Activated CD8-positive, alpha-beta memory T cell treated with anti-CD3 and anti-CD28 coated beads for 24 hours (primary cell): ENCODE measurements around the gene FAM181A.

ENCODE experiments used
- DNase-seq: peaks from one replicate; pipeline ENCODE4 v3.0.0-alpha.2; 2020

The FAM181A gene

DNA sequence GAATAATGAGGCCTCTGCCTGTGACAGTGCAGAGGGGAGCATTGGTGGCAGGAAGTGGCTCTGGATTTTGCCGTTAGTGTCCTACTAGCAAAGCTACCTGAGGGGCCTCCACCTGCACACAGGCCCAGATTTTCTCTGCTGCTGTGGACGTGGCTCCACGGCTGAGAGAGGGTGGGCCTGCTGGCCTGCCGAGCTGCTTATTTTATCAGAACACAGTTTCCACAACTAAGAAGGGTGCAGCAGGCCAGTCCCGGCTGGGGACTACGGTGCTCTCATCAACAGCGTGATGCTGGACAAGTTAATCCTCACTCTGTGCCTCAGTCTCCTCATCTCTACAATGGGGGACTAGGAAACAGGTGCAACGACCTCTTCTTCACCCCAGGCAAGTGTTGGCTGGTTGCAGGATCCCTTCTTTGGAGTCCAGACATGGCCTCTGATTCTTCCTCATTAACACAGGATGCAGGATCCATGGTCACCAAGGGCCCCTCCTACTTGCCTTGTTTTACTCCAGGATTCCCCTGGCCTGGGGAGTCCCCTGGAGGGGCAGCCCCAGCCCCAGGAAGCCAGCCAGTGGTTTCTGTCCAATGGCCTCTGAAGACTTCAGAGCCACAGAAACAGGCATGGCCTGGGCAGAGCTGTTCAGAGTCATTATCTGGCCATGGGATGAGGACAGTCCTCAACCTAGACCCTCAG lies 3.3 kb downstream of the FAM181A start:
- no peak for DNase-seq

DNA sequence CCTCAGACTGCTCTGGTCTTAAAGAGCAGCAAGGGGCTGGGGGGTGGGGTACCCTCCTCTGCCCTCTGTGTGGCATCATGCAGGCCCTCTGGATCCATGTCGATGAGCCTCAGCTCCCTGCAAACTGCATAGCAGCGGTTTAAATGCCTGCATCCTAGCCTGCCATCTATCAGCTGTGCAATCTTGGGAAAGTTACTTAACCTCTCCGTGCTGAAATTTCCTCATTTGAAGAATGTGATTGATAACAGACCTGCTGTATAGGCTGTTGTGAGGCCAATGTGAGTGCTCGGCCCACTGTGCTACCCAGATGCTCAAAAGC lies 3.8 kb downstream of the FAM181A start:
- no peak for DNase-seq

GRCh38 chr14:93932642-93933041 lies 5.5 kb downstream of the FAM181A start:
- DNase-seq: no peak

- no peak for DNase-seq
Measured at GRCh38 chr14:93935213-93935612, 8.1 kb downstream of the FAM181A start.

GRCh38 chr14:93936245-93936644 lies 9.1 kb downstream of the FAM181A start:
- no peak for DNase-seq

DNA sequence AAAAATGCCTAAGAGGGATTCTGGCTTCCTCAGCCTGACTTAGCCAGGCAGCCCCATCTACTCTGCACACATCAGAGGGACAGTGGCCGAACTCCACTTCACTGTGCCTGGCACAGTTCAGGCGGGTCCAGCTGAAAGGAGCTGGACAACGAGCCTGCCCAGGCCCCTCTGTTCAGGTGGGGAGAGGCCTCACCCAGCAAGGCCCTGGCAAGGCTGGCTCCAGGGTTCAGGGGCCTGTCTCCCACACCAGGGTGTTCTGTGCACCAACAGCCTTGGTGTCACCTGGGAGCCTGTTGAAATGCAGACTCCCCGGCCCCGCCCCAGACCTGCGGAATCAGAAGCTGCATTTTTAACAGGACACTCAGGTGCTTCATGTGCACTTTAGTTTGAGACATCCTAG lies 9.8 kb downstream of the FAM181A start:
- DNase-seq: no peak

GRCh38 chr14:93937519-93937918 lies 10.4 kb downstream of the FAM181A start:
- DNase-seq: no peak

GRCh38 chr14:93938751-93939303 lies 11.7 kb downstream of the FAM181A start:
- DNase-seq: no peak

DNA sequence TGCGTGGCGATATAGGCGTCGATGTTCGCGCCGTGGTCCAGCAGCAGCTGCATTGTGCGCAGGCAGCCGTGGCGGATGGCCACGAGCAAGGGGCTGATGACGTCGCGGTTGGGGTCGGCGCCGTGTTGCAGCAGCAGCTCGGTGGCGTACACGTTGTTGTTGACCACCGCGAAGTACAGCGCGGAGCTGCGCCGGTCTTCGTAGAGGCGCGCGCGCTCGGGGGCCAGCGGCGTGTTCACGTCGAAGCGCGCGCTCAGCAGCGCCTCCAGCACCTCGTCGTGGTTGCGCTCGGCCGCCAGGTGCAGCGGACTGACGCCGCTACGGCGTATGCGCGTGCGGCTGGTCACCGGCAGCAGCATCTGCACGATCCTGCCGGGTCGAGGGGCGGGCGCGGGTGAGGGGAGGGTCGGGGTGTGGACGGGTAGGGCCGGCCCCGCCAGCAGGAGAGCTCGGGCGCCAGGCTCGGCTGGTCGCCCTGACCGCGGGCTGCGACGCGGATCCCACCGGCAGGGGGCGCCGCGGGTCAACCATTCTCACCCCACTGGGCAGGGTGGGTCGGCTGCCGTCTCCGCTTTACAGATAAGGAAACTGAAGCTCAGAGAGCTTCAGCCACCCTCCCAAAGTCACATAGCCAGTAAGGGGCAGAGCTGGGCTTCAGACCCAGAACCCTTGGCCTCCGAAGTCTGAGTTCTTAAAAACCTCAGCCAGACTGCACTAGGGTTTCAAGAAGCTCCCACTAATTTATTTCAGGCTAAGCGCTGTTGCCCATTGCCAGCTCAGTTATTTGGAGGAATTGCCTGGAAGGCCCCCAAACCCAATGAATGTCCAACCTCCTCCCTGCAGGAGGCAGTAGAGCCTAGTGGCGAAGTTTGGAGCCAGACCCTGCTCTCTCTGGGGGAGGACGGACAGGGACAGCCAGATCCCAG lies 12.4 kb downstream of the FAM181A start:
- DNase-seq: peak; percentile 100

DNA sequence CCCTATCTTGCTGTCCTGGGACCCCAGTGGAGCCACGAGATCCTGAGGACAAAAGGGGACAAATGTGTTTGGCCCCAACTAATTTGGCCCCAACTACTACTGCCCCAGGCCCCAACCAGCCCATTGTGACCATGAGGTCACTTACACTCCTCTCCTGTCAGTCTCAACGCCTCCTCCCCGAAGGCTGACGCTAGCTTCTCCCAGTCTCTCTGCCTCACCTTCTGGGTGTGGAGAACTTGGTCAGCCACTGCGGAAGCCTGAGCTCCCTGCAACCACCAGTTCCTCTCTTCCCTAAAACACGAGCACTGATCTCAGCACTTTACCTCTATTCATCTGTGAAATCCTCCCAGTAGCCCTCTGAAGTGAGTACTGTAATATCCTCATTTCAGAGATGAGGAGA lies 13.3 kb downstream of the FAM181A start:
- peak; percentile 66 for DNase-seq

- DNase-seq: no peak
Measured at GRCh38 chr14:93941293-93941910, 14.3 kb downstream of the FAM181A start.

GRCh38 chr14:93943052-93943451 lies 15.9 kb downstream of the FAM181A start:
- no peak for DNase-seq

DNA sequence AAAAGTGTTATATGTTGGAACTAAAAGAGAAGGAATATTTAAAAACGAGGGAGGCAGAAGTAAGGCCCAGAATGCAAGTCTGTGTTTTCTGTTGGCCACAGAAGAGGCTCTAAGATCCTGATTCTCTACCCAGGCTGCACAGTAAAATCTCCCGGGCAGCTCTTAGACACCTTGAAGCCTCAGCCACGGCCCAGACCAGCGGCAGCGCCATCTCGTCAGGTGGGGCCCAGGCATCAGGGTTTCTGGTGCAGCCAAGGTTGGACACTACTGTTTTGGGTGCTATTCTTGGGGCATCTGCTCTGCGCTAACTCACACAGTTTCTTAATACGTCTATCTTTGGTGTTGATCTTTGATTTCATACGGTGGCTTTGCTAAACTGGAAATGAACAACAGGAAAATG lies 16.8 kb downstream of the FAM181A start:
- DNase-seq: no peak

GRCh38 chr14:93944348-93945069 lies 17.4 kb downstream of the FAM181A start:
- DNase-seq: no peak

- DNase-seq: no peak
Measured at GRCh38 chr14:93945070-93945399, 17.9 kb downstream of the FAM181A start.

DNA sequence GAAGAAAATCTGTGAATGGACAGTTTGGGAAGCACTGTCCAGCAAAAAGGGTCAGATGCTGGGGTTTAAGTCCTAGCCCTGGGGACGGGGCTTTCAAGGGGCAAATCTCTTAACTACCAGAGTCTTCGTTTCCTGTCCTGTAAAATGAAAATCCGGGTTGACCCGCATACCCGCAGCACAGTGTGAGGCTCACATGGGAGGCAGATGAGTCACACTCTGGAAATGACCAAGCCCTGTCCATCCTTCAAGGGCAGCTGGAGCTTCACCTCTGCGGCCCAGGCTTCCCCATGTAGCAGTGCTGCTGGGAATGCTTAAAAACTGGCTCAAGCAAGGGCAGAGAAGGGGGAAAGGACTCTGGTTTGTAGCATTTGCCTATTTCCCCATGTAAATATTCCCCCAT lies 19.0 kb downstream of the FAM181A start:
- DNase-seq: no peak

- DNase-seq: no peak
Measured at GRCh38 chr14:93946541-93947090, 19.5 kb downstream of the FAM181A start.

DNA sequence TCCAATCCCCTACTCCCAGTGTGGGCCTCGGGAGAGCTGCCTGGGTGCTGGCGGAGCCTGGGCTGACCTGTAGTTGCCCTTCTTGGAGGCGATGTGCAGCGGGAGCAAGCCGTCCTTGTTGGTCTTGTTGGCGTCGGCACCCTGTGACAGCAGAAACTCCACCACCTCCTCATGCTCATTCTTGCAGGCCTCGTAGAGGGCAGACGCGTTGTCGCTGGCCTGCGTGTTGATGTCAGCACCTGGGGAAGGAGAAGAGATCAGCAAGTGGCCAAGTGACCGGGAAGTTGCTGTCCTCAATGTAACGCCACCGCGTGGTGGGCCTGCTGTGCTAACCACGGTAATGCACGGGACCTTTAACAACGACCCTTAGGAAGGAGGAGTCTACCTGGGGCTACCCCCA lies 20.1 kb downstream of the FAM181A start:
- DNase-seq: no peak

- no peak for DNase-seq
Measured at GRCh38 chr14:93949511-93950075, 22.4 kb downstream of the FAM181A start.

- DNase-seq: no peak
Measured at GRCh38 chr14:93950948-93951634, 23.9 kb downstream of the FAM181A start.

- DNase-seq: peak; percentile 56
Measured at GRCh38 chr14:93951635-93952540, 24.7 kb downstream of the FAM181A start.
